ENCODE results near the gene DOLK. TPM values are rescaled to one million over a fixed set of nuclear protein-coding genes. Genes with fewer than 3 reads are reported as not detected.

The DOLK gene
- total RNA-seq, 1 donor from 2014 or later: 19.8 TPM

DNA sequence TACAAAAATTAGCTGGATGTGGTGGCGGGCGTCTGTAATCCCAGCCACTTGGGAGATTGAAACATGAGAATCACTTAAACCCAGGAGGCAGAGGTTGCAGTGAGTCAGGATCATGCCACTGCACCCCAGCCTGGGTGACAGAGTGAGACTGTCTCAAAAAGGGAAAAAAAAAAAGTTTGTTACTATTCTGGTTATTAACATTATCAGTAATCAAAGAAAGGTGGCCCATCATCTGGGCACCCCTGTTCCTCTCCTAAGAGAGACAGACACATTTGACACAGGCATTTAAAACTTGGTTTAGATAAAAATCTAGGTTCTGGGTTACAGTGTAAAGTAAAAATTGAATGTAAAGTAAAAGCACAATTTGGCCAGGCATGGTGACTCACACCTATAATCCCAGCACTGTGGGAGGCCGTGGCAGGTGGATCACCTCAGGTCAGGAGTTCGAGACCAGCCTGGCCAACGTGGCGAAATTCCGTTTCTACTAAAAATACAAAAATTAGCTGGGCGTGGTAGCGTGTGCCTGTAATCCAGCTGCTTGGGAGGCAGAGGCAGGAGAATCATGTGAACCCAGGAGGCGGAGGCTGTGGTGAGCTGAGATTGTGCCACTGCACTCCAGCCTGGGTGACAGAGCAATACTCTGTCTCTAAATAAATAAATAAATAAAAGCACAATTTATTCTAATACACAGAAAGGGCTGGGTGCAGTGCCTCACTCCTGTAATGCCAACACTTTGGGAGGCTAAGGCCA, 43.4 kb downstream of the DOLK start:
- H3K79me2 ChIP-seq (ENCODE audit: insufficient read depth, low read length): peaks cover 81% of the 10 kb centered on the region
- peaks cover 10% of the 10 kb centered on the region for H3K4me1 Mint-ChIP-seq (ENCODE audit: low read depth, unreplicated experiment)
- peak overlapping the region; percentile 23 for H3K27ac ChIP-seq (ENCODE audit: low read depth, low read length)
- H3K4me3 Mint-ChIP-seq (ENCODE audit: unreplicated experiment): no peak overlapping the region
- TF ChIP-seq EZH2 (IDR thresholded peaks at IDR 0.05; ENCODE audit: insufficient read depth, low read length) (no peak), CTCF (IDR thresholded peaks at IDR 0.05; ENCODE audit: insufficient read depth, low read depth, low read length) (no peak)
- H3K36me3 ChIP-seq (ENCODE audit: insufficient read depth, low read length): peaks cover 18% of the 10 kb centered on the region
- H3K36me3 Mint-ChIP-seq (ENCODE audit: low read depth, unreplicated experiment): peaks cover 20% of the 10 kb centered on the region
- no peak overlapping the region for H3K4me3 ChIP-seq (ENCODE audit: insufficient read depth, low read depth, low read length)
- H3K4me2 ChIP-seq (ENCODE audit: low read length): peak overlapping the region; percentile 1
- H3K9me3 ChIP-seq (ENCODE audit: insufficient read depth, low read depth, low read length): no peaks in the 10 kb centered on the region
- H3K9me3 Mint-ChIP-seq (ENCODE audit: unreplicated experiment): no peaks in the 10 kb centered on the region
- no peak for DNase-seq (ENCODE audit: low read depth)
- no peaks in the 10 kb centered on the region for H3K27me3 ChIP-seq (ENCODE audit: insufficient read depth, low read length)
- peaks cover 43% of the 10 kb centered on the region for H4K20me1 ChIP-seq (ENCODE audit: insufficient read depth, low read length)
- H3K9ac ChIP-seq (ENCODE audit: low read length): no peak overlapping the region
- H3K27me3 Mint-ChIP-seq (ENCODE audit: low read depth, unreplicated experiment): no peaks in the 10 kb centered on the region
- H3K4me1 ChIP-seq (ENCODE audit: insufficient read depth, low read length): peaks cover 7% of the 10 kb centered on the region
- H3K27ac Mint-ChIP-seq (ENCODE audit: unreplicated experiment): peak overlapping the region; percentile 62
- FAIRE-seq: no peak
- H2AFZ ChIP-seq (ENCODE audit: low read depth, low read length): no peak overlapping the region

- Histone ChIP-seq H4K20me1 (ENCODE audit: insufficient read depth, low read length) (peaks cover 49% of the 10 kb centered on the region), H3K4me3 (ENCODE audit: insufficient read depth, low read depth, low read length) (no peak overlapping the region), H3K4me2 (ENCODE audit: low read length) (no peak overlapping the region), H3K4me1 (ENCODE audit: insufficient read depth, low read length) (peaks cover 7% of the 10 kb centered on the region), H3K27ac (ENCODE audit: low read depth, low read length) (no peak overlapping the region), H3K36me3 (ENCODE audit: insufficient read depth, low read length) (peaks cover 8% of the 10 kb centered on the region), H3K79me2 (ENCODE audit: insufficient read depth, low read length) (peaks cover 81% of the 10 kb centered on the region), H3K9ac (ENCODE audit: low read length) (no peak overlapping the region), H3K9me3 (ENCODE audit: insufficient read depth, low read depth, low read length) (no peaks in the 10 kb centered on the region), H2AFZ (ENCODE audit: low read depth, low read length) (no peak overlapping the region), H3K27me3 (ENCODE audit: insufficient read depth, low read length) (no peaks in the 10 kb centered on the region)
- no peaks in the 10 kb centered on the region for H3K9me3 Mint-ChIP-seq (ENCODE audit: unreplicated experiment)
- H3K36me3 Mint-ChIP-seq (ENCODE audit: low read depth, unreplicated experiment): peaks cover 16% of the 10 kb centered on the region
- DNase-seq (ENCODE audit: low read depth) (no peak), FAIRE-seq (no peak)
- no peaks in the 10 kb centered on the region for H3K27me3 Mint-ChIP-seq (ENCODE audit: low read depth, unreplicated experiment)
- H3K27ac Mint-ChIP-seq (ENCODE audit: unreplicated experiment): peak overlapping the region; percentile 41
- peaks cover 10% of the 10 kb centered on the region for H3K4me1 Mint-ChIP-seq (ENCODE audit: low read depth, unreplicated experiment)
- TF ChIP-seq CTCF (IDR thresholded peaks at IDR 0.05; ENCODE audit: insufficient read depth, low read depth, low read length) (no peak), EZH2 (IDR thresholded peaks at IDR 0.05; ENCODE audit: insufficient read depth, low read length) (no peak)
- no peak overlapping the region for H3K4me3 Mint-ChIP-seq (ENCODE audit: unreplicated experiment)
Observed at GRCh38 chr9:128903079-128903461, 44.3 kb downstream of the DOLK start.

Measured in astrocyte (in vitro differentiated cells and primary cell).